ENCODE data around the gene RGCC. TPM values are rescaled to one million over a fixed set of nuclear protein-coding genes. Genes with fewer than 3 reads are reported as not detected.

The RGCC gene
- total RNA-seq, 1 donor from 2014 or later: 139 TPM

GRCh38 chr13:41514853-41515395 lies 57.6 kb downstream of the RGCC start:
- no peak for DNase-seq (ENCODE audit: low spot score)
- H3K9me3 Mint-ChIP-seq: no peaks in the 10 kb centered on the region
- no peak overlapping the region for H3K27ac Mint-ChIP-seq
- no peaks in the 10 kb centered on the region for H3K36me3 Mint-ChIP-seq (ENCODE audit: low read depth)
- no peaks in the 10 kb centered on the region for H3K27me3 Mint-ChIP-seq (ENCODE audit: insufficient read depth)
- no peak overlapping the region for H3K4me3 Mint-ChIP-seq
- H3K4me1 Mint-ChIP-seq (ENCODE audit: low read depth): peaks cover 4% of the 10 kb centered on the region
- intact Hi-C loops (cut with micrococcal nuclease): no loop called here

- H3K9me3 Mint-ChIP-seq: no peaks in the 10 kb centered on the region
- intact Hi-C loops (cut with micrococcal nuclease): no loop called here
- no peaks in the 10 kb centered on the region for H3K27me3 Mint-ChIP-seq (ENCODE audit: insufficient read depth)
- H3K36me3 Mint-ChIP-seq (ENCODE audit: low read depth): no peaks in the 10 kb centered on the region
- peaks cover 5% of the 10 kb centered on the region for H3K4me1 Mint-ChIP-seq (ENCODE audit: low read depth)
- no peak overlapping the region for H3K4me3 Mint-ChIP-seq
- H3K27ac Mint-ChIP-seq: no peak overlapping the region
- no peak for DNase-seq (ENCODE audit: low spot score)
These were observed 58.3 kb downstream of the RGCC start for GRCh38 chr13:41515491-41516139.

DNA sequence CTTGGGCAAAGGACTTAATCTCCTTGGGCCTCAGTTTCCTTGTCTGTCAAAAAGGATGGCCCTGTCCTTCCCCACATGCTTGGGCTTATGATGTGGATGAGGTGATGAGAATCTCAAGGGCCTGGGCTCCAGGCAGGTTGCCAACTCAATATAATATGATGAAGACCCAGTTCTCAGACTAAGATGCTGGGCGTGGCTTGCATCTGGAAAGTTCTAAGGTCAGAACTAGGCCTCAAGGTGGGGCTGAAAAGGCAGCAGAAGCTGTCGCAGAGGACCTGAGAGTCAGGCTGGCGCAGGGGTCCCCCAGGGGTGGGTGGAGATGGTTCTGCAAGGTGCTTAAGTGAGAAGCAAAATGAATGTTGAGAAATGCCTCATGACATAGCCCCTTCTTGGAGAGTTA lies 58.8 kb downstream of the RGCC start:
- Mint-ChIP-seq H3K27me3 (ENCODE audit: insufficient read depth) (no peaks in the 10 kb centered on the region), H3K36me3 (ENCODE audit: low read depth) (no peaks in the 10 kb centered on the region), H3K27ac (no peak overlapping the region), H3K9me3 (no peaks in the 10 kb centered on the region), H3K4me3 (no peak overlapping the region), H3K4me1 (ENCODE audit: low read depth) (peaks cover 5% of the 10 kb centered on the region)
- no peak for DNase-seq (ENCODE audit: low spot score)
- intact Hi-C loops (cut with micrococcal nuclease): no loop called here

DNA sequence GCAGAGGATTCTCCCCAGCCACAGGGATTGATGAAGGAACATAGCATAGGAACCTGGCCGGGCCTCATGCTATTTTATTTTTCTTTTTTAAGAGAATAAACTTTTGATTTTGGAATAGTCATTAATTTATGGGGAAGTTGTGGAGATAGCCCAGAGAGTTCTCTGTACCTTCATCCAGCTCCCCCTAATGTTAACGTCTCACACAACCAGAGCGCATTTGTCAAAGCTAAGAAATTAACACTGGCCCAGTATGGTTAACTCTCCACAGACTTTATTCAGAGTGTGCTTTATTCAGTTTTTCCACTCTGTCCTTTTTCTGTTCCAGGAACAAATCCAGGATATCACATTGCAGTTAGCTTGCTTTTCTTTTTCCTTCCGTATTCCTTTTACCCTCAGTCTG lies 59.4 kb downstream of the RGCC start:
- intact Hi-C loops (cut with micrococcal nuclease): no loop called here
- Mint-ChIP-seq H3K27ac (no peak overlapping the region), H3K4me3 (no peak overlapping the region), H3K27me3 (ENCODE audit: insufficient read depth) (no peaks in the 10 kb centered on the region), H3K4me1 (ENCODE audit: low read depth) (peaks cover 5% of the 10 kb centered on the region), H3K36me3 (ENCODE audit: low read depth) (no peaks in the 10 kb centered on the region), H3K9me3 (no peaks in the 10 kb centered on the region)
- DNase-seq (ENCODE audit: low spot score): no peak

DNA sequence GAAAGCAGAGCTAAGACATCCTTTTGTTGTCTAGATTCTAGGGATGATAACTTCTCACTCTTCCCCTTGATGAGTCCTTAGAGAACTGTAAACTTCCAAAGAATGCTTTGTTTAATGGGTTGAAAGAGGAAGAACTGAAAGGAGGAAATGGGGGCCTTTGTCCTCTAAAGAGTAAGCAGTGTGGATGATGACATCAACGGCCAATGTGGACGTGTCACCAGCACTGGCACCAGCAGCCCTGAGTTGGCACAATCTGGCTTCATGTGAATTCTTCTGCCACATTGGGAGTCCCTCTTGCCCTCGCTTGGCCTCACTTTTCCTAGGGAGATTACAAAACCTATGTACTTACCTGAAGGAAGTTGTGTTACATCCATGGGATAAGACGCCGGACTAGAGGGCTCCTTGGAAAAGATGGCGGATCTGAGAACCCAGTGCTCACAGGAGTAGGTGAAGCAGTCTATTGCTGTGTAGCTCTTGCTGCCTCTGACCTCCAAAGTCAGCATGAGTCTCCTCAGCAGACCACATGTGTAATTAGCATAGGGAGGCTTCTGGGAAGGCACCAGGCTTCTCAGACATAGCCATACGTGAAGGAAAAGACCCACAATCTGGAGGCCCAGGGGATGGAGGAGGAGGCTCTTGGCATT lies 62.8 kb downstream of the RGCC start:
- H3K9me3 Mint-ChIP-seq: no peaks in the 10 kb centered on the region
- intact Hi-C loops (cut with micrococcal nuclease): no loop called here
- no peak overlapping the region for H3K4me3 Mint-ChIP-seq
- H3K27me3 Mint-ChIP-seq (ENCODE audit: insufficient read depth): no peaks in the 10 kb centered on the region
- no peak for DNase-seq (ENCODE audit: low spot score)
- no peak overlapping the region for H3K27ac Mint-ChIP-seq
- peaks cover 5% of the 10 kb centered on the region for H3K4me1 Mint-ChIP-seq (ENCODE audit: low read depth)
- H3K36me3 Mint-ChIP-seq (ENCODE audit: low read depth): no peaks in the 10 kb centered on the region

Other genes with a start within 250 kb of the RGCC start
- gene MTRF1, start 194.0 kb upstream of the RGCC start, total RNA-seq: 17.5 and 20.2 TPM in 2 replicates
- 31.9 and 33.4 TPM in 2 replicates for gene NAA16, start 146.3 kb upstream of the RGCC start, total RNA-seq

All from activated T-helper 1 cell treated with anti-CD3 and anti-CD28 coated beads, Interleukin-12 subunit alpha, Interleukin-12 subunit beta, Interleukin-2, Interleukin-4 antibody, amounts not matched to agents 30 ng/mL and 10 ng/mL and 1 ng/mL, durations not matched to agents 14 hours and 24 hours and 36 hours (primary cell).